Stomach (tissue), 9 donors: Measurements from ENCODE around the gene SF3A2. TPM values are rescaled to one million over a fixed set of nuclear protein-coding genes. Genes with fewer than 3 reads are reported as not detected.
A peak's percentile ranks its signal among the peaks of the same experiment; 100 is the strongest.

Experiments
- DNase-seq, 2 donors: peaks; one replicate each; pipeline versions ENCODE4 v3.0.0 to v3.0.0-alpha.2; 2013 to 2019
- H3K27ac ChIP-seq, 5 donors: fragments of 200-600 bp in 4 of 5; sonication (generic) in 4 of 5; one replicate each; pipeline ENCODE4 v1.5.1; 2013 to 2019; ENCODE audit warnings: mild to moderate bottlenecking in 1 of 5, moderate library complexity in 1 of 5
- H3K27me3 ChIP-seq, 3 donors: fragments of 200-600 bp; sonication (generic); one replicate each; pipeline ENCODE4 v1.5.1; 2017 to 2019; ENCODE audit warnings: mixed run types in 1 of 3
- H3K36me3 ChIP-seq, 4 donors: fragments of 200-600 bp; sonication (generic); 1 replicate in 3 of 4; 2 replicates in 1 of 4; pipeline ENCODE4 v1.5.1; 2016 to 2019
- H3K4me1 ChIP-seq, 4 donors: fragments of 200-600 bp; sonication (generic); one replicate each; pipeline ENCODE4 v1.5.1; 2016 to 2019
- H3K4me3 ChIP-seq, 4 donors: fragments of 200-600 bp; sonication (generic) in 3 of 4; one replicate each; pipeline ENCODE4 v1.5.1; 2016 to 2019; ENCODE audit warnings: mild to moderate bottlenecking in 1 of 4
- H3K9me3 ChIP-seq, 4 donors: fragments of 200-600 bp; sonication (generic); one replicate each; pipeline ENCODE4 v1.5.1; 2016 to 2019
- CTCF ChIP-seq, 7 experiments: fragments of 450-650 bp in 4 of 7; fragments of 200-600 bp in 3 of 7; sonication (generic) in 3 of 7; IDR thresholded peaks; one replicate each; pipeline ENCODE4 v1.5.1; 2016 to 2019; ENCODE audit warnings: antibody characterized with exemption in 7 of 7, control low read depth in 2 of 7, mild to moderate bottlenecking in 1 of 7
- EP300 ChIP-seq: sonication (generic); formaldehyde crosslinking; IDR thresholded peaks from one replicate; pipeline ENCODE4 v1.6.1; 2017; ENCODE audit warnings: antibody characterized with exemption
- POLR2A ChIP-seq, 4 donors: fragments of 450-650 bp; IDR thresholded peaks; one replicate each; pipeline ENCODE4 v1.6.1; 2016; ENCODE audit warnings: antibody characterized with exemption in 4 of 4, control low read depth in 2 of 4, mild to moderate bottlenecking in 1 of 4, moderate library complexity in 1 of 4
- POLR2AphosphoS5 ChIP-seq, 3 donors: sonication (generic); formaldehyde crosslinking; IDR thresholded peaks; one replicate each; pipeline ENCODE4 v1.6.1; 2016; ENCODE audit warnings: antibody characterized with exemption in 3 of 3
- WGBS, 5 donors: extraction: QIAGEN DNeasy Blood & Tissue Kit in 3 of 5; methylation state at CpG; one replicate each; pipeline versions ENCODE4 v1.1.5 to v1.1.7; 2013 to 2018; 5-methylcytosine and 5-hydroxymethylcytosine counted together
- intact Hi-C: fragments of 100-400 bp; cut with DNase I; formaldehyde crosslinking; loops from one replicate; pipeline ENCODE4 v1.15.1; 2023; ENCODE audit warnings: low total_unique reads
- polyA plus RNA-seq, 3 donors: library from polyadenylated mRNA; stranded (reverse); fragments of 200-250 nt; gene quantifications; one replicate each; pipeline ENCODE4 v1.2.3, GENCODE V29; 2013
- total RNA-seq, 5 donors: library from RNA; depleted of rRNA; stranded (reverse); fragments of >200 nt; gene quantifications; one replicate each; pipeline versions ENCODE4 v1.1.0 to v1.2.3, GENCODE V29; 2014 to 2016
- donor health status: healthy with polysubstance abuse.
- donor health status: Bipolar disorder and iron deficiency.
- donor health status: healthy.

The SF3A2 gene
- total and polyA plus RNA-seq, 8 donors, result 25.8 to 214 (median 37.0) TPM

- Histone ChIP-seq H3K9me3 (no peaks in the 10 kb centered on the region), H3K4me3 (no peak overlapping the region), H3K27me3 (no peaks in the 10 kb centered on the region), H3K36me3 (peaks cover 0 to 3% (median 2%) of the 10 kb centered on the region in 4 donors), H3K4me1 (peaks cover 12 to 48% (median 26%) of the 10 kb centered on the region in 4 donors), H3K27ac (peak overlapping the region in 4 of 5 donors; percentile 19 to 64 (median 40))
- peak; percentile 89 to 93 for DNase-seq
- TF ChIP-seq EP300 (no peak), POLR2AphosphoS5 (IDR thresholded peaks at IDR 0.05) (peak in 2 of 3 donors; percentile 32 to 67), POLR2A (IDR thresholded peaks at IDR 0.05) (no peak), CTCF (IDR thresholded peaks at IDR 0.05) (no peak)
- WGBS, 5 donors, result 43 to 48% (median 45%) methylated on average over 13 to 18 of the region's 18 CpGs
- intact Hi-C loops, result no loop called here
Observed at GRCh38 chr19:2266183-2266993, 29.8 kb downstream of the SF3A2 start.

- DNase-seq, result no peak
- peaks cover 32 to 68% (median 47%) of the 10 kb centered on the region in 4 donors for H3K4me1 ChIP-seq
- H3K27ac ChIP-seq, result peak overlapping the region in 3 of 5 donors; percentile 96 to 99 (median 99)
- peaks cover 13 to 23% (median 21%) of the 10 kb centered on the region in 4 donors for H3K36me3 ChIP-seq
- no peaks in the 10 kb centered on the region for H3K9me3 ChIP-seq
- TF ChIP-seq EP300, result no peak
- no peak for TF ChIP-seq POLR2AphosphoS5 (IDR thresholded peaks at IDR 0.05)
- no peak for TF ChIP-seq POLR2A (IDR thresholded peaks at IDR 0.05)
- no peak for TF ChIP-seq CTCF (IDR thresholded peaks at IDR 0.05)
- intact Hi-C loops, result no loop called here
- 76 to 87% (median 83%) methylated on average over 4 of the region's 4 CpGs for WGBS, 5 donors
- H3K27me3 ChIP-seq, result no peaks in the 10 kb centered on the region
- peak overlapping the region; percentile 97 to 100 (median 99) for H3K4me3 ChIP-seq
Observed at GRCh38 chr19:2268480-2268830, 31.8 kb downstream of the SF3A2 start.

GRCh38 chr19:2268861-2269243 is 32.2 kb downstream of the SF3A2 start:
- peaks cover 13 to 23% (median 21%) of the 10 kb centered on the region in 4 donors for H3K36me3 ChIP-seq
- H3K4me1 ChIP-seq, result peaks cover 36 to 72% (median 51%) of the 10 kb centered on the region in 4 donors
- intact Hi-C loops, result no loop called here
- H3K4me3 ChIP-seq, result peak overlapping the region; percentile 97 to 100 (median 99)
- H3K27me3 ChIP-seq, result no peaks in the 10 kb centered on the region
- H3K9me3 ChIP-seq, result no peaks in the 10 kb centered on the region
- peak overlapping the region; percentile 77 to 99 (median 98) for H3K27ac ChIP-seq
- no peak for TF ChIP-seq POLR2AphosphoS5 (IDR thresholded peaks at IDR 0.05)
- no peak for DNase-seq
- 1 to 4% (median 1%) methylated on average over 7 to 19 of the region's 19 CpGs for whole genome bisulfite sequencing, 5 donors

- 0 to 1% (median 0%) methylated on average over 49 to 103 of the region's 103 CpGs for WGBS, 5 donors
- peak overlapping the region; percentile 97 to 100 (median 99) for H3K4me3 ChIP-seq
- intact Hi-C loops, result loop anchor here (5.0 kb wide), 1 partner anchor 37 kb away; no protein-coding TSS in a partner anchor
- H3K27ac ChIP-seq, result peak overlapping the region; percentile 96 to 99 (median 98)
- H3K27me3 ChIP-seq, result no peaks in the 10 kb centered on the region
- TF ChIP-seq POLR2AphosphoS5 (IDR thresholded peaks at IDR 0.05), result peak; percentile 98 to 100 (median 100)
- TF ChIP-seq EP300, result no peak
- TF ChIP-seq POLR2A (IDR thresholded peaks at IDR 0.05), result peak in 2 of 4 donors; percentile 96 to 98
- peak in 1 of 7 experiments; percentile 27 for TF ChIP-seq CTCF (IDR thresholded peaks at IDR 0.05)
- DNase-seq, result peak; percentile 98 to 99
- H3K4me1 ChIP-seq, result peaks cover 38 to 78% (median 58%) of the 10 kb centered on the region in 4 donors
- peaks cover 13 to 23% (median 21%) of the 10 kb centered on the region in 4 donors for H3K36me3 ChIP-seq
- no peaks in the 10 kb centered on the region for H3K9me3 ChIP-seq
Observed at GRCh38 chr19:2269244-2270156, 32.9 kb downstream of the SF3A2 start.
